Mucosa of gallbladder (tissue), 1 donor: ENCODE measurements around the gene ASGR1. TPM values are rescaled to one million over a fixed set of nuclear protein-coding genes. Genes with fewer than 3 reads are reported as not detected.
"Not testable (repeated sequence)": the region's sequence is repeated elsewhere in the genome, so short reads cannot be mapped to it uniquely, and the experiment has no call there.

Experiments
- DNase-seq: peaks from one replicate; pipeline ENCODE4 v3.0.0-alpha.2; 2020; ENCODE audit warnings: low spot score
- total RNA-seq: library from RNA; stranded (reverse); gene quantifications from one replicate; pipeline ENCODE4 v1.2.1, GENCODE V29; 2021
- donor health status: DM: no; HTN: no; CAD: no.

Gene ASGR1
- total RNA-seq, 1 donor from 2014 or later, result 5.0 TPM

DNA sequence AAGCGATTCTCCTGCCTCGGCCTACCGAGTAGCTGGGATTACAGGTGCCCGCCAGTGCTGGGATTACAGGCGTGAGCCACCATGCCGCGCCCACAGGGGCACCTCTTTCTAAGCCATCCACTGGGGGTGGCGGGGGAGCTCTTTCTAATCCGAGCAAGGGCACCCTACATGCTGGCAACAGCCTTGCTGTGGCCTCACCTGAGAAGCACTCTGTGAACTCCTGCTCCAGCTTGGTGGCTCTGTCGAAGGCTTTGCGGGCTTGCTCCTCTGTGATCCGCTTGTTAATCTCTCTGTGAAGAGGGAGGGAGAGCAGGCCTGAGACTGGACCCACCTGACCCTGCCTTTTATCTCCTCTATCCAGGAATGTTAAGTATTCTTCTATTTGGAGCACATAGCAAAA is 11.9 kb upstream of the ASGR1 start:
- DNase-seq, result no peak

DNA sequence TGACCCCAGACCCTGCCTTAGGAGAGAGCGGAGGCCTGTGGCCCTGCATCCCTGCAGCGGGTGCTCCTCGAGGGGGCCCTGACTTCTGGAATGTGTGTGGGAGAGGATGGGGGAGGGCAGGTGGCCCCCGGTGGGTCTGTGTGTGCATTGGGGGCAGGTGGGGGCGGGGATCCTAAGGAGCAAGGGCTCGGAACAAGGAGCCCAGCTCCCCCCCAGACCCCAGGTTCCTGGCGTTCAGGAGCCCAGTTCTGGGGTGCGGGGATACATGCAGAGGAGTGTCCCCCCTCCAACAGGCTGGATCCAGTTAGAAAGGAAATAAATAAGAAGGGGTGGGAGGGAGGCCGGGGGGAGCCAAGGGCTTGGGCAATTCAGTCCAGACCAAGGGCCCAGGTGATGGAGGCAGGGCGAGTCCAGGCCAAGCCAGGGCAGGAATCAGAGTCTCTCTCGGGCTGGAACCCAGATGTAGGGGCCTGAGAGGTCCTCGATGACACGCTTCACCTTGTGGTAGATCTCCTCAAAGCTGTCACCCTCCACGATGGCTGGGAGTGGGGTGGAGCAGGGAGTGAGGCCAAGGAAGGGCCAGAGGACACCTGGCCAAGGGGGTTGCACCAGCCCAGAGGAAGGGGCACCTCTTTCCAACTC is 11.2 kb upstream of the ASGR1 start:
- no peak for DNase-seq

DNA sequence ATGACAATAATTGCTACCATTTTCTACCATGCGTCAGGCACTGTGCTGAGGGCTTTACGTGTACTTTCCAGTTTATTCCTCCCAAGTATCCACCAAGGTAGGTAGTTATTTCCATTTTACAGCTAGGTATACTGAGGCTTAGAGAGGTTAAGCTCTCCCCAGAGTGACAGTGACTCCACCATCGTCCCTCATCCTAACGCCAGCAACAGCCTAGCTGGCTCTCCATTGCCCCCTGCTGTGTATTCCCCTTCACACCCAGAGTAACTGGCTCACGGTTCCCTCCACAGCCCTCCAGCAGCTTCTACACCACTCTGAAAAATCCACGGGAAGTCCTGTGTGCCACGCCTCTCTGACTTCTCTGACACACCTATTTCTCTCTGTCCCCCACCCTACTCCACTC is 7.1 kb upstream of the ASGR1 start:
- no peak for DNase-seq

DNA sequence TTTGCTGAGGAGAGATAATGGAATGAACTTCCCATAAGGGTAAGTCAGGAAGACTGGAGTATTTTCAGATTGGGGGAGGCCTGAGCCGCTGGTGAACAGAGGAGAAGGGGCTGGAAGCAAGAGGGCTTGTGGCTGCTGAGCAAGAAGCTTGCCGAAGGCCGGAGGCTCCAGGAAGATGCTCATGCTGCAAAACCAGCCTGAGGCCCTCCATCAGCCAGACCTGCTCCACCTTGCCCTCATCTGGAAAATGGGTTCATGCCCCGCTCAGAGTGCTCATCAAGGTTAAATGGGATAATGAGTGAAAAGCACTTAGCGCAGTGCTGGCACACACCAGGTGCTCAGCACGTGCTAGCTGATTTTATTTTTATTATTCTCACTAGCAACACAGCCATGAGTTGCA is 5.5 kb upstream of the ASGR1 start:
- no peak for DNase-seq

DNA sequence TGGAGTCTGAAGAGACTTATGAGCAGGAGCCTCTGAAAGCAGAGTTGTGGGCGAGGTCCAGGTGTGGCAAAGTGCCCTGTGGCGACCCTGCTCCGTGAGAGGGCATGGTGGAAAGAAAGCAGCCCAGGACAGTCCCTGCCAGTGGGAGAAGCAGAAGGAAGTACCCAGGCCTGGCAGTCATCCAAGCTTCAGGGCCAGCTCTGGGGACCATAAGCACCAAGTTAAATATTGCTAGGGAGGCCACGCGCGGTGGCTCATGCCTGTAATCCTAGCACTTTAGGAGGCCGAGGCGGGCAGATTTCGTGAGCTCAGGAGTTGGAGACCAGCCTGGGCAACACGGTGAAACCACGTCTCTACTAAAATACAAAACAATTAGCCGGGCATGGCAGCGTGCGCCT is 4.9 kb upstream of the ASGR1 start:
- DNase-seq, result peak; percentile 82

DNA sequence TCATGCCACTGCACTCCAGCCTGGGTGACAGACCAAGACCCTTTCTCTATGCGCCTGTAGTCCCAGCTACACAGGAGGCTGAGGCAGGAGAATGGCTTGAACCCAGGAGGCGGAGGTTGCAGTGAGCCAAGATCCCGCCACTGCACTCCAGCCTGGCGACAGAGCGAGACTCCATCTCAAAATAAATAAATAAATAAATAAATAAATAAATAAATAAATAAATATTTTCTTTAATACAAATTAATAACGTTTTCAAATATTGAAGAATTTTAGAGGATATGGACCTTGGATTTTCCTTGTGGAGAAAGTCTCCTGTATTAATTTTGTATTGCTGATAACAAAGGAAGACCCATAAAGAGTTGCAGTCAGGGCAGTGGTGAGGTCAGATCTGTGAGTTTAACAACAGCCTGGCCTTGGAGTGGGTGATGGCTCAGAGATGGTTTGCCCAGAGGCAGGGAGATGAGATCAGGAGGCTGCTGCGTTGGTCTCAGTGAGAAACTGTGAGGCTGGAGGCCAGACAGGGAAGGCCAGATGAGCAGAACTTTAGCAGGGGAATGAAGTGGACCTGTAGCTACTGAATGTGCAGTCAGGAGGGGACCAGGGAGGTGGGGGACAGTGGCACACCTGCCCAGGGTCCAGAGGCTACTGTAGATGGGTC is 4.4 kb upstream of the ASGR1 start:
- no peak for DNase-seq

DNA sequence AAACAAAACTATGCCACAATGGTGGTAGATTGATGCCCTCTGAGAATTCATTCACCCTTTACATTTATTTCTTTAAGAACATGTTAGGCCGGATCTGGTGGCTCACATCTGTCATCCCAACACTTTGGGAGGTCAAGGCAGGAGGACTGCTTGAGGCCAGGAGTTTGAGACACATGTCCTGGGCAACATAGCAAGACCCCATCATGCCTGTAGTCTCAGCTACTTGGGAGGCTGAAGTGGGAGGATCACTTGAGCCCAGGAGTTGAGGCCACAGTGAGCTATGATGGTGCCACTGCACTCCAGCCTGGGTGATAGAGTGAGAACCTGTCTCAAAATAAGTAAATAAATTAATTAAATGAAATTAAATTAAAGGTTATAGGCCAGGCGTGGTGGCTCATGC is 2.9 kb upstream of the ASGR1 start:
- DNase-seq, result not testable (repeated sequence)

DNA sequence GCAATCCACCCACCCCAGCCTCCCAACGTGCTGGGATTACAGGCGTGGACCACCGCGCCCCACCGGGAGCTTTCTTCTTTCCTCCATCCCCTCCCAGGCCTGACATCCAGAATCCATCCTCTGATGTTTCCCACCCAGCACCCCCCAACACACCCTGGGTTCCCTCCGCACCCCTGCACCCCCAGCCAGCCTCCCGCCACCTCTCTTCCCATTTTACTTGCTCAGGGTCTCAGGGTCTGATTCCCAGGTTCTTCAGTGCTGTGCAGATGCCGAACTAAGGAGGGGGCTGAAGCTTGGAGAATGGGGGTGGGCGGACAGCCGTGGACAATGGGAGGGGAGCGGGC is 225 bp downstream of the ASGR1 start:
- DNase-seq, result no peak

DNA sequence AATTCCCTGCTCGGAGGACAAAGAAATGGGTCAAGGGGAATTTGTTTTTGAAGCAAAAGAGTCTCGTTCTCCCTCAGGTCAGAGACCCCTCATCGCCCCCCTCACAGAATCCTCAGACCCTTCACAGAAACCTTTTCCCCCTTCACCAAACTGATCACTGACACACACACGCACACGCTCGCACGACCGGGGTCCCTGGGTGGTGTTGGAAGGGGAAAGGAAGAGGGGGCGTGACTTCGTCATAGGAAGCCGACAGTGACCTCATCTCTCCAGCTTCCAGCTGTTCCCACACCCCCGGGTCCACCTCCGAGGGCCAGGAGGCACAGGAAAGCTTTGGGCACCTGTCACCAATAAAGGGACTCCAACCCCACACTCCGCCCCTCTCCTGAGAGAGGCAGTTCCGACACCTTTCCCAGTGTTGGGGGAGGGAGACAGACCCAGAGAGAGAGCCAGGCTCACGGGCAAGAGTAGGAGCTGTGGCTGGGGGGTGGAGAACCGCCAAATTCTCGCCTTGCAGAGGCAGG is 1.2 kb downstream of the ASGR1 start:
- no peak for DNase-seq

DNA sequence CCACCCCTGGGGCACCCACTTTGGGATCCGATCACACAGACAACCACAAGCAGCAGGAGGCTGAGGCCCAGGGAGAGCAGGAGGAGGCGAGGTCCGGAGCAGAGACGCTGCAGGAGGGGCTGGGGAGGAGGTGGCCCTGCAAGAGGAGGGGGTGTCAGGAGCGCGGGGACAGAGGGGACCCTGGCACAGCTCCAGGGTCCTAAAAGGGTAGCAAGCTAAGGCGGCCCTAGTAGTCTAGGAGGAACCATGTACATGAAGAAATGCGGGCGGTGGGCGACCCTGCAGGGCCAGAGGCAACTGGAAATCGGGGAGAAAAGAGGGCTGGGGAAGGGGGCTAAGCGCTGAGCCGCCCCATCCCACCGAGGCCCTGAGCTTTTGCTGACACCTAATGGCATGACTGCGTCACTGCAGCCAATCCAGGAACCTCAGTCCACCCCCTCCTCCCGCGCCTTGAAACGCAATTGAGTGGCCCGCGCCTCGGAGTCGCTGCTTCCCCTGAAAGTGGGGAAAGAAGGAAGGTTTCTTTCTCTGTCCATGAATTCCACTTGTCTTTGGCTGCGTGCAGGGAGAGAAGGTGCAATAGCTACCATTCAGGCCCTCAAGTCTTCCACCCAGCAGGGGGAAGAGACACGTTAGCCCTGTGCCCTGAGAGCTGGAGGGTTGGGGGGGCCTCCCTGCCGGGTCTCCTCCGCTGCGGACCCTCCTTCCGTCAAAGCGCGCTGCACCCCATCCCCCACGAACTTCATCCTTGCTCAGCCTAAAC is 1.8 kb downstream of the ASGR1 start:
- DNase-seq, result peak; percentile 63

DNA sequence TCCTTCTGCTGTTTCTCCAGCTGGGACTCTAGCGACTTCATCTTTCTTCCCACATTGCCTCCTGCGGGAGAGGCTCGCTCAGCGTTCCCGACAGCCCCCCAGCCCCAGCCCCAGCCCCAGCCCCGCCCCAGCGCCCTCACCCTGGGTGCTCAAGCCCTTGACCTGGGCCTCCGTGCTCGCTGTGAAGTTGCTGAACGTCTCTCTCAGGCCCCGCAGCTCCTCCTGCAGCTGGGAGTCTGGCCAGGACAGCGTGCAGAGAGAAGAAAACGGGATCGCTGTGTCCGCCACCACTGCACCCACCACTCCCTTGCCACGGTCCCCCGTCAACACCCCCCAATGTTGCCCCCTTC is 2.4 kb downstream of the ASGR1 start:
- no peak for DNase-seq

DNA sequence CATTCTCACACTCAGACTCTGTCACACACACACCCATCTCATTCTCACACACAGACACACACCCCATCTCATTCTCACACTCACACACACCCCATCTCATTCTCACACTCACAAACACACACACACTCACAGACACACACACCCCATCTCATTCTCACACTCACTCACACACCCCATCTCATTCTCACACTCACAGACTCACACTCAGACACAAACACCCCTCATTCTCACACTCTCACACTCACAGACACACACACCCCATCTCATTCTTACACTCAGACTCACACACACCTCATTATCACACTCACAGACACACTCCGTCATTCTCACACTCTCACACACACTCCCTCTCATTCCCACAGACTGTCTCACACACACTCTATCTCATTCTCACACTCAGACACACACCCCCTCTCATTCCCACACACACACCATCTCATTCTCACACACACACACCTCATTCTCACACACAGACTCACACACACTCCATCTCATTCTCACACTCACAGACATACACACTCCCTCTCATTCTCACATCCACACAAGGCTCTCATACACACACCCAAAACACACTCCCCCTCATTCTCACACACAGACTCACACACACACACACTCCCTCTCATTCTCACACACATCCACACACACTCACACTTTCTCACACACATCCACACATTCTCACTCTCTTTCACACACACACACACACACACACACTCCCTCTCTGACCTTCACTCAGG is 2.9 kb downstream of the ASGR1 start:
- no peak for DNase-seq

DNA sequence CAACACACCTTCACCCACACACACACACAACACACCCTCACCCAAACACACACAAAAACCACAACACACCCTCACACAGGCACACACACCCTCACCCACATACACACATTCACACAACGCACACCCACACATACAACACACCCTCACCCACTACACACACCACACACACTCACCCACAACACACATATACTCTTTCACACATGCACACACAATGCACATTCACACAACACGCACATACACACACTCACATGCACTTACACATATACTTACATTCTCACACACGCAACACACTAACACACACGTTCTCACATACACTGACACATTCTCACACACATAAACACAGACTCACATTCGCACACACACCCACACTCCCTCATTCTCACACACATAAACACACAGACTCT is 3.8 kb downstream of the ASGR1 start:
- DNase-seq, result no peak

DNA sequence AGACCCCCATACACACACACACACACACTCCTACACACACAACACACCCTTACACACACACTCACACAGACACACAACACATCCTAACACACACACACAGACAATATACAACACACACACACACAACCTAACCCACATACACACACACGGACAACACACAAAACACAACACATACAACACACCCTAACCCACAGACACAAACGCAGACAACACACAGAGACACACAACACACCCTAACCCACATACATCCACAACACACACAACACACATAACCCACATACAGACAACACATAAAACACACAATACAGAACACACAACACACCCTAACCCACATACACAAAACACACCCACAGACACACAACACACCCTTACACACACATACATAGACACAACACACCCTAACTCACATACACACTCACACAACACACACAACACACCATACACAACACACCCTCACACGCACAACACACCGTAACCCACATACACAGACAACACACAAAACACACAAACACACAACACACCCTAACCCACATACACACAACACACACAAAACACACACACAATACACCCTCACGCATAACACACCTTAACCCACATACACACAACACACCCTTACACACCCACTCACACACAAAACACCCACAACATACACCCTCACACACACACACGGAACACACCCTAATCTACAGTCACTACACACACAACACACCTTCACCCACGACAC is 4.4 kb downstream of the ASGR1 start:
- DNase-seq, result no peak

DNA sequence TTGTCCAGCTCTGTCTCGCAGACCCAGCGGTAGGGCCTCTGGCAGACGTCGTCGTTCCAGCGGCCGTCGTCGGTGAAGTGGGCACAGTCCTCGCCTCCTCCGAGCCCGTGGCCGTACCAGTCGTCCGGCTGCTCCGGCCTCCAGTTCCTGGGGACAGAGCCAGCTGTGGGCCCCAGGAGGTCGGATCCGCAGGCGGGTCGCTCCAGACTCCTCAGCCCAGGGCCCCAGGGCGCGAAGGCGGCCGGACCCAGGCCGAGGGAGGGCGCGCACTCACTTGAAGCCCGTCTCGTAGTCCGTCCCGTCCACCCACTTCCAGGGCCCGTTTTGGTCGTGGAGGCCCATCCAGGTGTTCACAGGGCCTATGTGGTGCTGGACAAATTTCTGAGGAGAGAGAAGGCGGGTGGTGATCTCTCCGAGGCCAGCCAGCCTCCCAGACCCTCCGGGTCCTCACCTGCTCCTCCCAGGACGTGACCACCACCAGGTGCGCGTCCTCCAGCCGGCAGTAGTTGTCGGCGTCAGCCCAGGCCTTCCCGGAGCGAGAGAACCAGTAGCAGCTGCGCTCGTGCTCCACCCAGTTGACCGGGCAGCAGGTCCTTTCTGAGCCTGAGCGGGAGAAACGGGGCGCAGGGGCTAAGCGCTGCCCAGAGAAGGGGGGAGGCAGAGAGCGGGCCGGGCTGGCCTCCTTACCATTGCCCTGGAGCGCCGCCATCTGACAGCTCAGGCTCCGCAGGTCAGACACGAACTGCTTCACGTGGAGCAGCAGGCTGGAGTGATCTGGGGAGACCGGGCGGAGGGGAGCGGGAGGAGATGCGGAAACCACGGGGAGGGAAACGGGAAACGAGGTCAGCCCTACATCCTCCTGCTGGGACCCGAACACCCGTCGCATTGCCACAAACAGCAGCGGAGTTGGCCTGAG is 5.2 kb downstream of the ASGR1 start:
- DNase-seq, result peak; percentile 74

DNA sequence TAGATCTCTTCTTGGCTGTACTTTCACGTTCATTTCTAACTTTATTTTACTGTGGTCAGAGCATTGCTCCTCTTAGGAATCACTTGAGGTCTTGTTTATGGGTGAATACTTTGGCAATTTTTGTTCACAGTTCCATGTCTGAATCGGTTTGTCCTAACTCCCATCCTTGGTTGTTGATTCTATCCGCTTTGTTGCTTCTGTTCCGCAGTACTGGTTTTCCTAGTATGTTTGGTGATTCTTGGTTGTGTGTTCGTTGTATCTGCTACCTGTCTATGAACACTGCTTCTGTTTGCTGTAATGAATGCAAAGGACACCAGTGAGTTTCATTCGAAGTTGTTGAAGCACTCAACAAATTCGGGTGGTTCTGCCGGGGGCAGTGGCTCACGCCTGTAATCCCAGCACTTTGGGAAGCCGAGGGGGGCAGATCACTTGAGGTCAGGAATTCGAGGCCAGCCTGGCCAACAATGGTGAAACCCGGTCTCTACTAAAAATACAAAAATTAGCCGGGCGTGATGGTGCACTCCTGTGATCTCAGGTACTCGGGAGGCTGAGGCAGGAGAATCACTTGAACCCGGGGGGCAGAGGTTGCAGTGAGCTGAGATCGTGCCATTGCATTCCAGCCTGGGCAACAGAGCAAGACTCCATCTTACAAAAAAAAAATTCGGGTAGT is 6.5 kb downstream of the ASGR1 start:
- not testable (repeated sequence) for DNase-seq

DNA sequence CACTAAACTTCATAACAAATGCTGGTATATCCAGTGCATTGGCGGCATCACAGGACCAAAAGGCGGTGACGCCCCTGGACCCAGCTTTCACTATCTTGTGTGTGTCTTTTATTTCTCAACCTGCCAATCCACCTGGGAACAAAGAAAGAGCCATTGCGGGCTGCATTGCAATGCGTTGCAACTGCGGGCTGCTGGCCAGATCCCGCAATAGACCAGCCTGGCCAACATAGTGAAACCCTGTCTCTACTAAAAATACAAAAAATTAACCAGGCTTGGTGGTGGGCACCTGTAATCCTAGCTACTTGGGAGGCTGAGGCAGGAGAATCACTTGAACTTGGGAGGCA is 9.6 kb downstream of the ASGR1 start:
- not testable (repeated sequence) for DNase-seq

DNA sequence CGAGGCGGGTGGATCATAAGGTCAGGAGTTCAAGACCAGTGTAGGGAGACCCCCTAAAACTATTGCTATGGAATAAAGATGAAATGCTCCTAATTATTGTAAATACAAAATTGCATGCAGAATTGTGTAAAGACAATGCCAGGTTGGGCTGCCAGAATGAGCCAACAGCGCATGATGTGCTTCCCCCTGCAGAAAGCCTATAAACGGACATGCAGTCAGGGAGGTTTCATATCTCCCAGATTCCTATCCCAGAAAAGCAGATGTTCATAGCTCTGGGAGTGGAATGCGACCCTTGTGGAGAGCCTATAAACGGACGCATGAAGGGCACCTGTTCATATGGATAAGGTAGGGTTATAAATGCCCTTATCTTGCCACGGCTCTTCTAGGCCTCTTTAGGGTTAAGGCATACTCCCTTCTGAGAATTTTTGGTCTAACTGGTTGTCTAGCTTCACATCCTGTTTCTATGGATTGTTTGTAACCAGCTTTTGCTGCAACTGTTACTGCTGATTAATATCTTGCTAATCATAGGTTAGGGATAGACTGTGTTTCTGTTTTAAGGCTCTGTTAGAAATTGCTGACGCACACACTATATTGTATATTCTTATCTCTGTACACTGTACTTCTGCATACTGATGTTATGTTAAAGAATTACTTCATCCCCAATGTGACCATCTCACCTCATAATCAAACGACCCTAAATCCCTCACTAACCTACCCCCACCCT is 10.2 kb downstream of the ASGR1 start:
- not testable (repeated sequence) for DNase-seq

DNA sequence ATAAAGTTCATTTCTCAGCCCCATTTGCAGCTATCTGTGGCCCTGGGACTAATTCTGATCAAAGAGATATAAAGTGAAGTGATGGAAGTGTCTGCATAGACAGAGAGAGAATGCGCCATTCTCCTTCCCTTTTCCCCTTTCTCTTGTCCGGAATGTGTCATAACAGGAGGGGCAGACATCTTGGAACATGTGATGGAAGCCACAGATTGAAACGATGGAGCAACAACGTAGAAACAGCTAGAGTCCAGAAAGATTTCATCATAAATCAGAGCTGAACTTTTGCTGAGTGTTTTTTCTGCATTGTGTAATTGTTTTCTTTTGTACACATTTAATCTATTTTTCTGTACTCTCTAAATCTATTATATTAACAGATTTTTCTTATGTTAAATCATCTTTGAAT is 11.3 kb downstream of the ASGR1 start:
- no peak for DNase-seq
